Hepatocyte (in vitro differentiated cells): ENCODE results near the gene OSTC.
"Not testable (repeated sequence)": the region's sequence is repeated elsewhere in the genome, so short reads cannot be mapped to it uniquely, and the experiment has no call there.

Source experiments
- CTCF ChIP-seq: fragments of 200-600 bp; sonication (generic); IDR thresholded peaks from 2 replicates; pipeline ENCODE4 v1.5.1; 2016; ENCODE audit warnings: antibody characterized with exemption, mild to moderate bottlenecking; ENCODE audit not compliant: poor library complexity
- EZH2phosphoT487 ChIP-seq: fragments of 200-600 bp; sonication (generic); IDR thresholded peaks from one replicate; pipeline ENCODE4 v1.6.1; 2018; ENCODE audit warnings: antibody characterized with exemption, mild to moderate bottlenecking, low read depth, moderate library complexity; ENCODE audit not compliant: unreplicated experiment, severe bottlenecking

- TF ChIP-seq CTCF, EZH2phosphoT487: not testable (repeated sequence)
Observed at GRCh38 chr4:108710578-108710977, 60.2 kb downstream of the OSTC start.
